ENCODE results near the gene GNA15.
A peak's percentile ranks its signal among the peaks of the same experiment; 100 is the strongest.
"Not testable (repeated sequence)": the region's sequence is repeated elsewhere in the genome, so short reads cannot be mapped to it uniquely, and the experiment has no call there.

The GNA15 gene

GRCh38 chr19:3163943-3164342, 28.1 kb downstream of the GNA15 start:
- no peak overlapping the region for H3K4me3 ChIP-seq (replicated peaks; ENCODE audit: low read depth, low read length)
- no peak for DNase-seq (ENCODE audit: low read depth)
- no peak for TF ChIP-seq CTCF (IDR thresholded peaks at IDR 0.05; ENCODE audit: low read length, missing control alignments)

- no peak for TF ChIP-seq CTCF (IDR thresholded peaks at IDR 0.05; ENCODE audit: low read length, missing control alignments)
- no peak for DNase-seq (ENCODE audit: low read depth)
- H3K4me3 ChIP-seq (replicated peaks; ENCODE audit: low read depth, low read length): no peak overlapping the region
These were observed 31.9 kb downstream of the GNA15 start for GRCh38 chr19:3167533-3168272.

GRCh38 chr19:3171894-3172672, 36.2 kb downstream of the GNA15 start:
- DNase-seq (ENCODE audit: low read depth): no peak
- H3K4me3 ChIP-seq (replicated peaks; ENCODE audit: low read depth, low read length): no peak overlapping the region
- TF ChIP-seq CTCF (IDR thresholded peaks at IDR 0.05; ENCODE audit: low read length, missing control alignments): no peak

- not testable (repeated sequence) for H3K4me3 ChIP-seq (replicated peaks; ENCODE audit: low read depth, low read length); DNase-seq (ENCODE audit: low read depth)
These were observed 36.8 kb downstream of the GNA15 start for GRCh38 chr19:3172673-3173000.

DNA sequence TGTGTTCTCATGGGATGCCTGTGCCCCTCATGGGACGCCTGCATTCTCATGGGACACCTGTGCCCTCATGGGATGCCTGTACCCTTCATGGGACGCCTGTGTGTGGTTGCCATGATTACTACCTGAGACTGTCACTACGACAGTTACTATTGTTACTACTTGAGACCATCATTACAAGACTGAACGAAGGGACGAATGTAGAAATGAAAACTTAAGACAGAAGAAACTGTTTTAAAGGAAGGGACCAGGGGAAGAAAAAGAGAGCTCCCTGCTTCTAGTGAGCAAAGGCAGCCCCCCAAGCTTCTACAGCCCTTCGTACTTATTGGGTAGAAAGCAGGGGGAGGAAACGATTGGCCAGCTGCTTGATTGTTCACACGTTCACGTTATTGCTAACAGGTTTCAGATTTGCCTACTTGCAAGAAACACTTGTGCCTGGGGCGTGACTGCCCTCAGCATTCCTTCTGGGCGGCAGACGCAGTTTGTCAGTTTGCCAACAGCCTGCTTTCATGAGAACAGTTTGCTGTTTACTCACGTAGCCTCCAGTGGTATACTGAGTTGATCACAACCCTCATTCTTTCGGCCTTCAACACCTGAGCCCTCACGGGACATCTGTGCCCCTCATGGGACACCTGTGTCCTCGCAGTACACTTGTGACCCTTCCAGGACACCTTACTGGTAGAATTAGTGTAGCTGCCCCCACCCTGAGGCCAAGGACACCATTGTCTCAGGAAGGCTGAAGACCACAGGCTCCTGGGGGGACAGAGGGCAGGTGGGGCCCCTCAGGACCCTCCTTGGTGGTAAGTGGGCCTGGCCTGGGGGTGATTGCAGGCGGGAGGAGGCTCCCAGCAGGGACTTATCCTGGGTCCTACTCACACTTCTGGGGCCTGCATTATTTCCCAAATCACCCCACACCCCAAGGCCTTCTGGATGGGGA, 40.2 kb downstream of the GNA15 start:
- DNase-seq (ENCODE audit: low read depth): peak; percentile 51
- no peak overlapping the region for H3K4me3 ChIP-seq (replicated peaks; ENCODE audit: low read depth, low read length)
- TF ChIP-seq CTCF (IDR thresholded peaks at IDR 0.05; ENCODE audit: low read length, missing control alignments): no peak

DNA sequence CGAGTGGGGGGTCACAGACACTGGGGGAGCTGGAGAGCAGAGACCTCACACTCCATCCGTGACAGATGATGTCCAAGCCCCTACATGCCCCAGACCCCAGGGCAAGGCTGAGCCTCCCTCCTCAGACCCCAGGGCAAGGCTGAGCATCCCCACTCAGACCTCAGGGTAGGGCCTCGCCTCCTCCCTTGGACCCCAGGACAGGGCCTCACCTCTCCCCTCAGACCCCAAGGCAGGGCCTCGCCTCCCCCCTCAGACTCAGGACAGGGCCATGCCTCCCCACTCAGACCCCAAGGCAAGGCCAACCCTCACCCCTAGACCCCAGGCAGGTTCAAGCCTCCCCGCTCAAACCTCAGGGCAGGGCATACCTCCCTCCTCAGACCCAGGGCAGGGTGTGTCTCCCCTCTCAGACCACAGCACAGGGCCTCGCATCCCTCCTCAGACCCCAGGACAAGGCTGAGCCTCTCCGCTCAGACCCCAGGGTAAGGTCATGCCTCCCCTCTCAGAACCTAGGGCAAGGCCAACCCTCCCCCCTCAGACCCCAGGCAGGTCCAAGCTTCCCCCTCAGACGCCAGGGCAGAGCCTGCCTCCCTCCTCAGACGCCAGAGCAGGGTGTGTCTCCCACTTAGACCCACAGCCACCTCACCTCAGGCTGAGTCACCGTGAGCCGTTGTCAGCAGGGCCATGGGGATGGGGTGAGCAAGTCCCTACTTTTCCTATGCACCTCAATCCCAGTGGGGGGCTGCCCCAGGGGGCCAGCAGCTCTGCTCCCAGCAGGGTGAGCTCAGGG, 41.1 kb downstream of the GNA15 start:
- no peak for TF ChIP-seq CTCF (IDR thresholded peaks at IDR 0.05; ENCODE audit: low read length, missing control alignments)
- no peak overlapping the region for H3K4me3 ChIP-seq (replicated peaks; ENCODE audit: low read depth, low read length)
- DNase-seq (ENCODE audit: low read depth): no peak

Data from fibroblast of pulmonary artery (primary cell).